ENCODE data around the gene ARHGEF25. TPM values are rescaled to one million over a fixed set of nuclear protein-coding genes. Genes with fewer than 3 reads are reported as not detected.

Gene ARHGEF25
- total RNA-seq, 1 experiment from 2014 or later, result 20.9 TPM

GRCh38 chr12:57574795-57575194, 36.4 kb upstream of the ARHGEF25 start:
- no TSS peak for BruUV-seq (replicated peaks)
- no peaks in the 10 kb centered on the region for H3K36me3 ChIP-seq (ENCODE audit: insufficient read depth, low read length, poor library complexity, severe bottlenecking)
- DNase-seq (ENCODE audit: low spot score), result no peak

GRCh38 chr12:57575771-57576612, 35.2 kb upstream of the ARHGEF25 start:
- ChIA-PET POLR2A (ENCODE audit: low non-redundant PET) (interaction anchor here (0.5 kb wide), 1 partner anchor 554 kb away, joined by 4 read pairs; no protein-coding TSS in a partner anchor), CTCF (interaction anchor here (1.1 kb wide), 1 partner anchor 7 kb away, joined by 3 read pairs; no protein-coding TSS in a partner anchor)
- no peaks in the 10 kb centered on the region for H3K4me1 ChIP-seq (ENCODE audit: insufficient read depth, low read length, poor library complexity, severe bottlenecking)
- no peaks in the 10 kb centered on the region for H3K36me3 ChIP-seq (ENCODE audit: insufficient read depth, low read length, poor library complexity, severe bottlenecking)
- no peak overlapping the region for H3K4me3 ChIP-seq (ENCODE audit: low read depth, low read length, poor library complexity, severe bottlenecking)
- no peaks in the 10 kb centered on the region for H3K9me3 ChIP-seq (ENCODE audit: low read depth, low read length, poor library complexity, severe bottlenecking)
- H3K27me3 ChIP-seq (replicated peaks; ENCODE audit: insufficient read depth, low read depth, low read length, poor library complexity), result no peaks in the 10 kb centered on the region
- DNase-seq (ENCODE audit: low spot score), result no peak
- BruUV-seq (replicated peaks), result no TSS peak
- TF ChIP-seq EZH2 (IDR thresholded peaks at IDR 0.05; ENCODE audit: borderline replicate concordance, low read depth, low read length, poor library complexity, severe bottlenecking), result no peak
- no peak for TF ChIP-seq CTCF (conservative IDR thresholded peaks at IDR 0.05; ENCODE audit: low read depth, low read length)
- no peak overlapping the region for H3K27ac ChIP-seq (ENCODE audit: low read depth, low read length, poor library complexity, severe bottlenecking)
- intact Hi-C loops (cut with micrococcal nuclease; ENCODE audit: unreplicated experiment), result no loop called here

More at GRCh38 chr12:57574795-57575194, 36.4 kb upstream of the ARHGEF25 start:
- Histone ChIP-seq H3K27me3 (replicated peaks; ENCODE audit: insufficient read depth, low read depth, low read length, poor library complexity) (no peaks in the 10 kb centered on the region), H3K4me3 (ENCODE audit: low read depth, low read length, poor library complexity, severe bottlenecking) (no peak overlapping the region), H3K9me3 (ENCODE audit: low read depth, low read length, poor library complexity, severe bottlenecking) (no peaks in the 10 kb centered on the region), H3K27ac (ENCODE audit: low read depth, low read length, poor library complexity, severe bottlenecking) (no peak overlapping the region), H3K4me1 (ENCODE audit: insufficient read depth, low read length, poor library complexity, severe bottlenecking) (no peaks in the 10 kb centered on the region)
- TF ChIP-seq CTCF (conservative IDR thresholded peaks at IDR 0.05; ENCODE audit: low read depth, low read length) (no peak), EZH2 (IDR thresholded peaks at IDR 0.05; ENCODE audit: borderline replicate concordance, low read depth, low read length, poor library complexity, severe bottlenecking) (no peak)
- intact Hi-C loops (cut with micrococcal nuclease; ENCODE audit: unreplicated experiment), result no loop called here
- CTCF ChIA-PET, result interaction anchor here (1.1 kb wide), 1 partner anchor 9 kb away, joined by 3 read pairs; no protein-coding TSS in a partner anchor
- POLR2A ChIA-PET (ENCODE audit: low non-redundant PET), result no interaction called here

GRCh38 chr12:57576613-57577160, 34.5 kb upstream of the ARHGEF25 start:
- H3K4me3 ChIP-seq (ENCODE audit: low read depth, low read length, poor library complexity, severe bottlenecking), result no peak overlapping the region

More at GRCh38 chr12:57576613-57577160, 34.5 kb upstream of the ARHGEF25 start:
- ChIA-PET POLR2A (ENCODE audit: low non-redundant PET) (no interaction called here), CTCF (no interaction called here)
- Histone ChIP-seq H3K27ac (ENCODE audit: low read depth, low read length, poor library complexity, severe bottlenecking) (no peak overlapping the region), H3K36me3 (ENCODE audit: insufficient read depth, low read length, poor library complexity, severe bottlenecking) (no peaks in the 10 kb centered on the region), H3K27me3 (replicated peaks; ENCODE audit: insufficient read depth, low read depth, low read length, poor library complexity) (no peaks in the 10 kb centered on the region), H3K9me3 (ENCODE audit: low read depth, low read length, poor library complexity, severe bottlenecking) (no peaks in the 10 kb centered on the region), H3K4me1 (ENCODE audit: insufficient read depth, low read length, poor library complexity, severe bottlenecking) (no peaks in the 10 kb centered on the region)
- no peak for DNase-seq (ENCODE audit: low spot score)
- intact Hi-C loops (cut with micrococcal nuclease; ENCODE audit: unreplicated experiment), result no loop called here
- TF ChIP-seq EZH2 (IDR thresholded peaks at IDR 0.05; ENCODE audit: borderline replicate concordance, low read depth, low read length, poor library complexity, severe bottlenecking) (no peak), CTCF (conservative IDR thresholded peaks at IDR 0.05; ENCODE audit: low read depth, low read length) (no peak)
- no TSS peak for BruUV-seq (replicated peaks)
